HuH-7 (cell line): ENCODE data around the gene ADCY5.

Experiments used
- DNase-seq: peaks from one replicate; pipeline ENCODE4 v3.0.0; 2011; ENCODE audit warnings: low spot score

ADCY5 gene

GRCh38 chr3:123367467-123368154 lies 81.3 kb downstream of the ADCY5 start:
- DNase-seq, result no peak

- DNase-seq, result peak; percentile 77
These were observed 83.3 kb downstream of the ADCY5 start for GRCh38 chr3:123365450-123366143.

GRCh38 chr3:123361071-123361470 lies 87.8 kb downstream of the ADCY5 start:
- no peak for DNase-seq

DNA sequence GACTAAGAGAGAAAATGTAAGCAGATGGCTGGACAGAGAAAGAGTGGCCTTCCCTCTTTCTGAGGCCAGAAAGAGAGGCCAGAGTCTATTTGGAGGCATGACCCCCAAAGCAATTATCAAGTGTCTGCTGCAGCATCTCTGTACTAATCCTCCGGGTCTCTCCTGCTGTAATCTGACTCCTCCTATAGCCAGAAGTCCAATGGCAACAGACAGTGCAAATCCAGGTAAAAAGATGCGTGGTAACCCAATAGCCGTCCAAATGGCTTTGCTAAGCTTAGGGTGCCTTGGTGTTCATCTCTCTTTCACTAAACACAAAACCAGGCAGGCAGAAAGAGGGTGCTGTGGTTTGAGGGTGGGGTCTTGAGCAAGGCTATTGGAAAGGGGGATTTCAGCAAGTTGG lies 91.6 kb downstream of the ADCY5 start:
- no peak for DNase-seq

GRCh38 chr3:123353850-123354233 lies 95.0 kb downstream of the ADCY5 start:
- no peak for DNase-seq

GRCh38 chr3:123353227-123353849 lies 95.6 kb downstream of the ADCY5 start:
- DNase-seq, result no peak

- DNase-seq, result no peak
These were observed 96.7 kb downstream of the ADCY5 start for GRCh38 chr3:123352134-123352554.

DNA sequence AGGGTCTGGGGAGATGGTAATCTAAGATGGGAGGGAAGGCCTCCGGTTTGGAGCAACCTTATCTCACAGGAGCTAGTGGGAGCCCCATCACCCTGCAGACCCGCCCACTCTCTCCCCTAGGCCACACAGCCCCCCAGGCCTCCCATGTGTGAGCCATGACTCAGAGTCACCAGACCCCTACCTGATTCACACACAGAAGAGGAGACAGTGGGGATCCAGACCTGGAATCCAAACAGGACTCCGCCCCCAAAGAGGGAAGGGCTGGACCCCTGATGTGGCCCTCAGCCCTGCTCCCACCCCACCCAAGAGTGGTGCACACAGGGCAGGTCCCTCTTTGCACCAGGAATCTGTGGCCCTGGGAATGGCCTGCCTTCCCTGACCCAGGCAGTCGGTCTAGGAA lies 97.4 kb downstream of the ADCY5 start:
- DNase-seq, result no peak

DNA sequence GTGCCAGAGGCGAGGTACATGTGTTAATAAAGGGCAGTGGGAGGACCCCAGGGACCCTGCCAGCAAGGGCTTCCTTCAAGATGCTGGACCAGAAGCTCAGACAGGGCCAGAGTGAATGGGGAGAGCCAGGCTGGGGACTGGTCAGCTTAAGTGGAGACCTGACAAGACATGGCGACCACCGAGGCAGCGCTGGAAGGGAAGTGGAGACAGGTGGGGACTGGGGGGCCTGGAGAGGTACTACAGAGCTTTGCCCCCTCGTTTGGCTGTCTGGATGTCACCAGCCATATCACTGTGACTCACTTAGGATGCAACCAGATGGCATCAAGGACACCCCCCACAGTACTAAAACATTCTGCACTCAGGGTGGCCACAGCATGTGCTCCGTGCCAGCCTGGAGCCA lies 97.9 kb downstream of the ADCY5 start:
- no peak for DNase-seq

DNA sequence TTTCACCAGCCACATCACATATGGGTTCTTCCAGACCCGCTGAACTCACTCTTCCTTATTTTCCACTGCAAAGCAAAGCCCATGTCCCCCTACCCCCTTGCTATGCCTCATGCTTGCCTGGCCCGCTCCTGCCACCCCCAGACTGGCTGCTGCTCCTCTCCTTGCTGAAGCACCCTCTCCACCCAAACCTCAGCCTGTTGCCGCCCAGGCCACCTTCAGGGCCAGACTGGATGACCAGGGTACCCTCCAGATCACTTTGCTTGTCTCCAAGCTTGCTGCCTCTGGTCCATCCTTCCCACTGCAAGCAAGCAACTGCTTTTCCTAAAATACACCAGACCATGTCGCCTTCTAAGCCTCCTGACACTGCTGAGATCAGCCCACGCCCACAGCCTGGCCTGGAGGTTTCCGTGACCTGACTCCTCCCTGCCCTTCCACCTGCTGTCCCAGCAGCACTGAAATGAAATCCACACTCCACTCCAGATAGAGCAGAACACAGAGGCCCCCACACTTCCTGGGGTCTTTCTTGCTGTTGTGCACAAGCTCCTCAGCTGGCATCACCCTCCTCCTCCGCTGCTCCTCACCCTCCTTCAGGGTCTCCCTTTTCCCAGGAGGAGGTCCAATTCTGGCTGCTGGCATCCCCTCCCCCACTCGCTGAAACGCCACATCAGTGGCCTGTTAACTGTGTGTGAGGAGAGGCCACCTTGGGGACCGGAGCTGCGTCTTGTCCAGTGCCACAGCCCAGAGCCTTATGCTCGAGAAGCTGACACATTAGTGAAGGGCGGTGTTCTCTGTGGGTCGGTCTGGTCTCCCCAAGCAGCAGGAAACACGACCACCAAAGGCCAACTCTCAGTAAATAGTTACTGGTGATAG lies 99.1 kb downstream of the ADCY5 start:
- DNase-seq, result no peak

DNA sequence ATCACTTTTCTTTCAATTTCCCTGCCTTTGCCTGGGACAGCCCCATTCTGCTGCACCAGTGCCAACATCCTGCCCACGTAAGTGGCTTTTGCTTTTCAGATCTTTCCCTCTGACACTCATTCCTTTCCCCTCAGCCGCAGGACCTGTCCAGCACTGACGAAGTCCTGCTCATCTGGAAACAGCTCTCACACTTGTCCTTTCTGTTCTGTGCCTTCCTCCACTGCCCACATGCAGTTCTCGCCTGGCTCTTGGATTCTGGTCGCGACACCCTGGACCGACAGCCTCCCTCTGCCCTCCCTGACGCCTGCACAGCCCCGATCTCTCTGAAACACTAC lies 99.7 kb downstream of the ADCY5 start:
- DNase-seq, result no peak

DNA sequence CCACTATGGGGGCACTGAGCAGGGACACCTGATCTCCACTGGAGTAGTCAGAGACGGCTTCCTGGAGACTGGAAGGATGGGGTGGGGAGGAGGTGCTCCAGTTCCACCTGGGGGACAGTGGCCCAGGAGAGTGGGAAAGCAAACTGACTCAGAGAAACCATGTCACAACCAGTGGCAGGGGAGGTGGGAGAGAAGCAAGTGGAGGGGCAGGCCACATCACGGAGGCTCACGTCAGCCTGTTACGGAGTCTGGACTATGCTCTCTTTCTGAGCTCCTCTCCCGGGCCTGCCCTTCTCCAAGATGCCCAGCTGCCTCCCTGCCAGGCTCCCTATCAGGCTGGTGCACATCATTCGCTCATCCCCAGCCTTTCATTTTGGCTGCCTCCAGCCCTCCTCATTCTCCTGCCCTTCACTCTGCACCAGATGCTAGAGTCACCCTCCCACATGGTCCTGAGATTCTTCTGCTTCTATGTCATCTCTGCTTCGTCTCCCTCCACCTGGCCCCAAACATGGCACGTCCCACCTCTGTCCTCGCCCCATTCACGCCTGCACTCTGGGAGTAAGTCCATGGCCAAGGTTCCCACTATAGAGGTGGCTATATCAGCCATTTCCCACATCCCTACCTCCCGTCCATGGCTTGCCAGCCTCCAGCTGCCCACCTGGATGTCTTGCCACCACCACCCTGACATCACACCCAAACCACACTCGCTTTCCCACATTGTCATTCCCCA lies 100.3 kb downstream of the ADCY5 start:
- DNase-seq, result no peak

GRCh38 chr3:123347691-123348264 lies 101.1 kb downstream of the ADCY5 start:
- DNase-seq, result no peak

GRCh38 chr3:123347205-123347604 lies 101.7 kb downstream of the ADCY5 start:
- no peak for DNase-seq

GRCh38 chr3:123346021-123346420 lies 102.9 kb downstream of the ADCY5 start:
- DNase-seq, result no peak

GRCh38 chr3:123344907-123345594 lies 103.8 kb downstream of the ADCY5 start:
- no peak for DNase-seq

- no peak for DNase-seq
These were observed 104.5 kb downstream of the ADCY5 start for GRCh38 chr3:123344175-123344906.

- DNase-seq, result no peak
These were observed 105.4 kb downstream of the ADCY5 start for GRCh38 chr3:123343296-123344174.

- DNase-seq, result no peak
These were observed 106.2 kb downstream of the ADCY5 start for GRCh38 chr3:123342631-123343080.
